ENCODE data around the gene PACRG. TPM values are rescaled to one million over a fixed set of nuclear protein-coding genes. Genes with fewer than 3 reads are reported as not detected.

Gene PACRG
- total RNA-seq, 1 experiment from 2014 or later: not detected

DNA sequence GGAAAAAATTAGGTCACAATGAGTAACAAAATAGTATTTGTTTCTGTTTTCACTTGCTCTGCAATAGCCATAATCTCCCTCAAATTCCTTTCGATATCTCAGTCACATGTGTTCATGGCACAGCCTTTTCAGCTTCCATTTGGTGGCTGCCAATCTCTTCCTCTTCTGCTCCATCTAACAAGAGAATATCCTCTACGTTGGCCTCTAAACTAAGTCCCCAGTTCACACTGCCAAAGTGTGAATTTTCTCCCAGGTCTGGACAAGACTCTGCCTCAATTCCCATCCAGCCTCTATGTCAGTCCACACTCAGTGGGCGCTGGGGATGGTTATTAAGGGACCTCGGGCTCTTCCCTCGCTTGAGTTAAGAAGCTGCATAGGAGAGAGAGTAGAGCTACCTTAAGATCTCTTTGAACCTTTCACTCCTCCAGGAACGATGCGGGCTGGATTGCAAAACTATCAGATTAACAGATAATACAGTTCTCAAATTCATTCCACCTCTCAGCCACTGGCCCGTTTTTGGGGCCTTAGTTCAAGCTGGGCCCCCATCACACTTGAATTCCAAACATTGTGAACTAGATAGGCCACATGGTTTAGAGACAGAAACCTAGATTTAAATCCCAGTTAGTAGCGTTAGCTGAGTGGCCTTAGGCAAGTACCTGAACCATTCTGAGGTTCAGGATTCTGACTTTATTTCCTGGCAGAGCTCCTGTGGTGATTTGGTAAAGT, 436.6 kb downstream of the PACRG start:
- in situ Hi-C loops (cut with HindIII; ENCODE audit: low pct_unique_long_range_greater_than_20kb, low sequenced_read_pairs): no loop called here
- no peak for DNase-seq (ENCODE audit: low read depth)

DNA sequence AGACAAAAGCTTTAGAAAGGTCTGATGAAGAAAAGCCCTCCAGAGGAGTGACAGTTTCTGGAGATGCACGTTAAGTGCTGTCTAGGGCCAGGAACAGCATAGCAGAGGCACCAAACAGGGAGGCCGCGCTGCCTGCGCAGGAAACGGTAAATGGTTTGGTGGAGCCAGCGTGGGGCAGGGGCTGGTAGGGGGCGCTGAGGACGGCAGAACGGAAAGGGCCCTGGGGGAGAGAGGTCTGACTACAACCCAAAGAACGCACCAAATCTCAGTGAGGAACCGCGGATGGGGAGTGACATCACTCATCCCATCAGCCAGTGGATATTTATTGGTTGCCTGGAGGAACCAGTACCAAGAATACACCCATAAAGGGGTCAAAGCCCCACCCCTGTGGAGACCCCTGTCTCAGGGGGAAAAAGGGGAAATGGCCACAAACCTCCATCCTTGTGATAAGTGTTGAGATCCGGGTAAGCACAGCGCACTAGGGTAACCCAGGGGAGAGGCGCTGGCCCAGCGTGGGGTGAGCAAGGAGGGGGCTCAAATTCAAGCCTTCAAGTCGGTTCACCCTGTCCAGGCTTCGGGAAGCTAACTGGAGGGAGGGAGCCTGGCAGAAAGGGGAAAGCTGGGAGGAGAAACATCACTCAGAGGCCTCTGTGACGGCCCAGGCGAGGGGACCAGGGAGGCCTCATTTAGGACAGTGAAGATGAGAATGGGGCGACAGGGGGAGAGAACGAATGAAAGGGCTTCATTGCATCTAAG, 437.6 kb downstream of the PACRG start:
- in situ Hi-C loops (cut with HindIII; ENCODE audit: low pct_unique_long_range_greater_than_20kb, low sequenced_read_pairs): no loop called here
- no peak for DNase-seq (ENCODE audit: low read depth)

DNA sequence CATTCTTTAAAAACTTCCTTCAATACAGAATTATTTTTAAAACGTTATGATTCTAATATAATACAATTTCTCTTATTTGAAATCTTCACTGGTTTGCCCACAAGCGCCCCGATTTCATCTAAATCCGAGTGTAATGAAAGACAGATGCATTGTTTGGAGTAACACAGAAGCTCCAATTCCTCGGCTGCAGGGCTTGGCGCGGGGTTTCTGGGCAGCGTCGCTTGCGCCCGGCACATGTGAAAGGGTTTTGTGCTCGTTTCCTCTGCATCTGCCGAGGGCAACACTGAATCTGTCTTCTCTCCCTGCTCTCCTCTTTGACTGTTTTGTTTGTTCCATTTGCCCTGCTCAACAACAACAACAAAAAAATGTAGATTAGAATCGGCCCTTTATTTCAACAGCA, 438.1 kb downstream of the PACRG start:
- in situ Hi-C loops (cut with HindIII; ENCODE audit: low pct_unique_long_range_greater_than_20kb, low sequenced_read_pairs): no loop called here
- DNase-seq (ENCODE audit: low read depth): no peak

- in situ Hi-C loops (cut with HindIII; ENCODE audit: low pct_unique_long_range_greater_than_20kb, low sequenced_read_pairs): no loop called here
- no peak for DNase-seq (ENCODE audit: low read depth)
These were observed 438.7 kb downstream of the PACRG start for GRCh38 chr6:163166507-163166906.

GRCh38 chr6:163169521-163169920, 441.7 kb downstream of the PACRG start:
- no peak for DNase-seq (ENCODE audit: low read depth)
- in situ Hi-C loops (cut with HindIII; ENCODE audit: low pct_unique_long_range_greater_than_20kb, low sequenced_read_pairs): no loop called here

- in situ Hi-C loops (cut with HindIII; ENCODE audit: low pct_unique_long_range_greater_than_20kb, low sequenced_read_pairs): no loop called here
- no peak for DNase-seq (ENCODE audit: low read depth)
These were observed 442.6 kb downstream of the PACRG start for GRCh38 chr6:163170294-163170883.

DNA sequence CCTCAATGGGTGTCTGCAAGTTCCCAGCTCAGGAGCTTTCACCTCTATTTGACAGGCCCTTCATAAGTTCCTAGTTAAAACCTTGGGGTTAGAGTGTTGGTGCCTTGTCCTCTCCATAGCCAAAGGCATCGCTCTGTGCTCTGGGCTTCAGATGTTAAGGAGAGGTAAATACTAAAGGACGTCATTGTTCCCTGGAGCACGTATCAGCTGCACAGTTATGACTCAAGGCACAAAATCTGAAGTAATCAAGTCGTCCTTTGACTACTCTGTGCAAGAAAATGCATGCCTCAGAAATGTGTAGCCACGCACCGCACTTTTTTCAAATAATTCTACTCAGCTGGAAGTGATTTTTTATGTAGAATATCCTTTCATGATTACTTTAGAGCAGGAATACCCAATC, 446.0 kb downstream of the PACRG start:
- no peak for DNase-seq (ENCODE audit: low read depth)
- in situ Hi-C loops (cut with HindIII; ENCODE audit: low pct_unique_long_range_greater_than_20kb, low sequenced_read_pairs): no loop called here

DNA sequence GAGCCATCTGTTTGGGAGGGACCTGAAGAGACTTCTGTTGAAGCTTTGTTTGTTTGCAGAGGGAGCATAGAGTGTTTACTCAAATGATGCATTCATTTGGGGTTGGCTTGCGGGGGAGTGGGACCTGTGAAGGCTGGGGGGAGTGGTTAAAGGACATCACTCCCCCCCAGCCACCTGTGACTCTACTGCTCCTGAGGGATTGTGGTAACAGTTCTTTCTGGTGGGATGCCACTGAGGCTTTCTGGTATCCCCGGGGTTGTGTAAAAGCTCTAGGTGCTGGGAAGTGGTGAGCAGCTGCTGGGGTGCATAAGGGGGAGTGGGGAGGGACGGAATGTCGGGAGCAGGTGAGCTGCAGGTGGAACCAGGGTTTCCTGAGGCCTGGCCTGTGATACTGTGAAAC, 447.5 kb downstream of the PACRG start:
- in situ Hi-C loops (cut with HindIII; ENCODE audit: low pct_unique_long_range_greater_than_20kb, low sequenced_read_pairs): no loop called here
- no peak for DNase-seq (ENCODE audit: low read depth)

- no peak for DNase-seq (ENCODE audit: low read depth)
- in situ Hi-C loops (cut with HindIII; ENCODE audit: low pct_unique_long_range_greater_than_20kb, low sequenced_read_pairs): no loop called here
These were observed 448.3 kb downstream of the PACRG start for GRCh38 chr6:163176097-163176496.

DNA sequence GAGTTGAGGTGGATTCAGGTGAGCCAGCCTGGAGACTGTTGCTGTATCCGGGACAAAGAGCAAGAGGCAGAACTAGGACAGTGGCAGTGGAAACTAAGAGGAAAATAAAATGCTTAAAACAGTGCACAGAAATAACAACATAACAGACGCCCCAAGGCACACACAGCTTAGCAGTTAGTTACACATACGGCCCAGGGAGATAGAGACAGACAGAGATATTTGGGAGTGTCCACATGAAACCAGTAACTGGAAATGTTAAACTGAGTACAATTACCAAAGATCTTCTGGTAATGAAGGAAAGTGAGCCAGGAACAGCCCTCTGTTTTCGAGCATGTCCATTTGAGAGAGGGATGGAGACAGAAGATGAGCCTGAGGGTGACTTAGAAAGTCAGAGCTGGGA, 449.2 kb downstream of the PACRG start:
- in situ Hi-C loops (cut with HindIII; ENCODE audit: low pct_unique_long_range_greater_than_20kb, low sequenced_read_pairs): no loop called here
- DNase-seq (ENCODE audit: low read depth): no peak

DNA sequence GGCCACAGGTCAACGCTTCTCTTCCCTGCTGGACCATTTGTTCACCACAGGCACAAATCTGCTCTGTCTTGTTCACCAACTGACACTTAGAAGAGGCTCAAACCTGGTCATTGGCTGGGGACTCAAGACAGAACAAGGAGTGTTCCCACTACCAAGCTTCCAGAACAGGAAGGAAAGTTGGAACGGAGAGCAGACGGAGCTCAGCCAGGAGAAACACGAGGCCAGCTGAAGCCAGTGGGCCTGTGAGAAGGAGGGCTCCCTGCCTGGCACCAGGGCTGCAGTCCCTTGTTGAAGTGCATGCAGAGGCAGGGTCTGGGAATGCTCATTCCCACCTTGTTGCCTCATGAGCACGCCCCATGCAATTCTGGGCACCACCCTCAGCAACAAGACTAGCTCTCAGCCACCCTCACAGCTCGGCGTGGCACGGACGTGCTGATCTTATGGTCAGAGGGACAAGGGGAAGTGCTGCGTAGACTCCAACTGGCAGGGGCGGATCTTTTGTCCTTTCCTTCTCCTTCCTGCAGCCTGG, 450.2 kb downstream of the PACRG start:
- no peak for DNase-seq (ENCODE audit: low read depth)
- in situ Hi-C loops (cut with HindIII; ENCODE audit: low pct_unique_long_range_greater_than_20kb, low sequenced_read_pairs): no loop called here

DNA sequence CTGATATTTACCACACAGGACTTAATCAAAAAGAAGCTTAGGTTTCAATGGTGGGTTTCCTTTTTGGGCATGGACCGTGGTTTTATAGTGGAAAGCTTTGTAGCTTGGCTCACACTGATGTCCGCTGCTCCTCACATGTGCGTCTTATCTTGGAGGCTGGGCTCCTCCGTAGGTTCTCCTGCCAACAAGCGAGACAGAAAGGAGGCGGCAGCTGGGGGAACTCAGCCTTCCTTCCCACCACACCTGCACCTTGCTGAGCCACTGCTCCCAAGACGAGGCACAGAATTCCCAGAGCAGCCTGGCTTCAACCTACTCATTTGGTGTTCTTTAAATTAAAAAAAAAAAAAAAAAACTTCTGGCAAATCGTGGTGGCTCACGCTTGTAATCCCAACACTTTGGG, 451.3 kb downstream of the PACRG start:
- in situ Hi-C loops (cut with HindIII; ENCODE audit: low pct_unique_long_range_greater_than_20kb, low sequenced_read_pairs): no loop called here
- DNase-seq (ENCODE audit: low read depth): no peak

GRCh38 chr6:163179721-163180120, 451.9 kb downstream of the PACRG start:
- in situ Hi-C loops (cut with HindIII; ENCODE audit: low pct_unique_long_range_greater_than_20kb, low sequenced_read_pairs): no loop called here
- no peak for DNase-seq (ENCODE audit: low read depth)

DNA sequence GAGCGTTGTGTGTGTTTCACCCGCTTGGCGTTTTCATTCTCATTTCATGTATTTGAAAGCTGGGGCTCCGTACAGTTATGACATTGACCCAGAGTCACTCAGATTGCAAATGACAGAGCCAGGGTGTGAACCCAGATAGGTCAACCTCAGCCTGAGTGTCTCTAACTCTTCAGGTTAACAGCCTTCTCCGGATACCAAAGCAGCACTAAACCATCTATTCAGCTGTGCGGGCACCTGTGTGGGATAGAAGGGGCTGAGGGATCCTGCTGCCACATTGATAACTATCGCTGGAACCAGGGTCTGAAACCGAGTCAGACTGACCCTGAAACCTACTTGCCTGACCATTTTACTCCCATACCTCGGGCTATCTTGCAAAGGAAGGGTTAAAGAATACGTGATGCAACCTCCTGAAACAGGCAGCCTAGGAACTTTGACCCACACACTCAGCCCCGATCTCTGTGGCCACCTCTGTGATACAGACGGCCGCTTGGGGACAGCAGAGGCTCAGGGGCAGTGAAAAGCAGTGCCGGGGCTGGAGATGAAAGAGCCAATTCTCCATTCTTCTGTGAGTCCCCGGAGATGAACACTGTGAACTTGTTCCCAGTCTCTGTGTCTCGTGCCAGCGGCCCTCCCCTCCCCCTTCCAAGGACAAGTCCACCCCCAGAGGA, 453.2 kb downstream of the PACRG start:
- in situ Hi-C loops (cut with HindIII; ENCODE audit: low pct_unique_long_range_greater_than_20kb, low sequenced_read_pairs): no loop called here

DNA sequence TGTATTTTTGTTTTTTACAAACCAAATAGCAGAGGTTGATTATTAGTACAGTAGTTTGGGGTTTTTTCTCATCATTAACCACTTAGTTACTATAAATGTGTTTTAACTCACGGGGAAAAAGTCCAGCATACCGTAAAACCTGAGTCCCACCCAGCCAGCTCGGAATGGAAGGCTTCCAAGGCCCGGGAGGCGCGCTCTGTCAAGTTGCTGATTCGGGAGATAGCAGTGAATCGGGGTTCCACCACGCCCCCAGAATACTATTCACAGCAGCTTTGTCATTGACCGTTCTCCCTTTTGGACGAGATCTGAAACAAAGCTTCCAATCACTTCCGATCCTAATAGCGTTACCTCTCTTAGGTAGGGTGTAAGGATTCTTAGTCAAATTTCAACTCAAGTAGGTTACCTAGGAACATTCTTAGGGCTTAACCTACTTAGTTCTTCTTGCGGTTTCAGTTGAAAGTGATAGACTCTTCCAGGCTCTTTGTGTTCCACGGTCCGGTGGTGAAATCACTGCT, 453.9 kb downstream of the PACRG start:
- in situ Hi-C loops (cut with HindIII; ENCODE audit: low pct_unique_long_range_greater_than_20kb, low sequenced_read_pairs): no loop called here
- no peak for DNase-seq (ENCODE audit: low read depth)

More for the DNA sequence above, 453.2 kb downstream of the PACRG start:
- DNase-seq (ENCODE audit: low read depth): no peak

DNA sequence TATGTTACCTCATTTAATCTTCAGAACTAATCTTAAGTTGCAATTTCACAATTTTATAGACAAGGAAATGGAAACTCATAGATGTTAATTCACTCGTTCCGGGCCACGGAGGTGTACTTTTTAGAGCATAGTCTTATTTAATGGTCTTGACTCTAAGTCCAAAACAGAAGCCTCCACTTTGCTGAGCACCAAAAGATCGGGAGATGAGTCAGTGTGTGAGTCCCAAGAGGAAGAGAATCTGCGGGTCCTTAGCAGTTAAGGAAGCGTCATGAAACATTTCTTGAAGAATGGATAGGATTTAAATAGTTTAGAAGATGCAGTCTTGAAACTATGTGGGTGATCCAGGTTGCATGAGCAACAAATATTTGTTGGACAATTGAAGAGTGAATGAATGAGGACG, 454.9 kb downstream of the PACRG start:
- in situ Hi-C loops (cut with HindIII; ENCODE audit: low pct_unique_long_range_greater_than_20kb, low sequenced_read_pairs): no loop called here
- no peak for DNase-seq (ENCODE audit: low read depth)

- in situ Hi-C loops (cut with HindIII; ENCODE audit: low pct_unique_long_range_greater_than_20kb, low sequenced_read_pairs): no loop called here
- no peak for DNase-seq (ENCODE audit: low read depth)
These were observed 456.0 kb downstream of the PACRG start for GRCh38 chr6:163183806-163184205.

DNA sequence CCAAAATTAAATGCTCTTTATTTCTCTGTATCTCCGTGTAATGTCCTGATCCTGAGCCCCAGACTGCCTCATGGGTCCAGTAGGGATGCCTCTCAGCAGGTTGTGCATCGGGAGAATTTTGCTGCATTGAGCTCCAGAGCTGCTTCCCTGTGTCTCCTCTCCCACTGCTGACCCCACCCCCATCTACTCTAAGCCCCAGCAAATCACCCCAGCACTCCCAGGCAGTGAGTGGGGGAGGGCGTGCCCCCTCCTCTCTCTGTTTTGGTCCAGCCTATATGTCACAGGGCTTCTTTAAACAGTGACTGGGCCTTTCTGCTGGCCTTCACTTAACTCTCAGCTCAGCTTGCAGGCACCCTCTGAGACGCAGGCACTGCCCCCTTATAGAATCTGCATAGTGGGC, 458.0 kb downstream of the PACRG start:
- in situ Hi-C loops (cut with HindIII; ENCODE audit: low pct_unique_long_range_greater_than_20kb, low sequenced_read_pairs): no loop called here
- DNase-seq (ENCODE audit: low read depth): no peak

DNA sequence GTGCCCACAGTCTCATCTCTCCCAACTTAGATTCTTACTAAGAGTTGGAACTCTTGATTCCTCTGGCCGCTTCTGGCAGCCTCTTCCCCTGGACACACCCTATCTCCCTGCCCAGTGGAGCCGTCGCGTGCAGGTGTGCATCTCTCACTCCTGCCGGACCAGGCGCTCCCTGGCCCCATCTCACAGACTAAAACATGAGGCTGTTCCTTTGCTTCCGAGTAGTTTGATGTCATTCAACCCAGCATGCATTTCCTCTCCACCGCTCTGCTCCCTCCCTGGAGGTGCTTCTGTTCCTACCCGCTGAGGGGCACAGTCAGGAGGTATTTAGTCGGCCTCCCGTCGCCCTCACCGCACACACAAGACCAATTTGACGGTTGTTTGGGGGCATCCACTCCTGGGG, 458.8 kb downstream of the PACRG start:
- in situ Hi-C loops (cut with HindIII; ENCODE audit: low pct_unique_long_range_greater_than_20kb, low sequenced_read_pairs): no loop called here

More for the DNA sequence above, 458.8 kb downstream of the PACRG start:
- DNase-seq (ENCODE audit: low read depth): no peak

Data from Caki2 (cell line).